ENCODE data around the gene SPTLC3.

- TF ChIP-seq GATA3 (IDR thresholded peaks at IDR 0.05; ENCODE audit: low read depth, low read length) (no peak), GATA2 (IDR thresholded peaks at IDR 0.05; ENCODE audit: low read depth, low read length) (no peak)
Observed at GRCh38 chr20:12982098-12982497, 26.7 kb upstream of the SPTLC3 start.

All from SH-SY5Y (cell line).